Measurements from ENCODE around the gene DHCR7.

- TF ChIP-seq CTCF (IDR thresholded peaks at IDR 0.05): no peak
- no peak for TF ChIP-seq FOXM1 (IDR thresholded peaks at IDR 0.05; ENCODE audit: low read depth)
- no peak for TF ChIP-seq TEAD4 (IDR thresholded peaks at IDR 0.05; ENCODE audit: borderline replicate concordance, insufficient read depth)
- TF ChIP-seq YY1 (IDR thresholded peaks at IDR 0.05; ENCODE audit: low read depth): no peak
- TF ChIP-seq MAX (IDR thresholded peaks at IDR 0.05; ENCODE audit: low read depth): no peak
- no peak for TF ChIP-seq FOSL2 (IDR thresholded peaks at IDR 0.05; ENCODE audit: borderline replicate concordance, low read depth)
Measured at GRCh38 chr11:71449596-71449995, 1.4 kb upstream of the DHCR7 start.
